22Rv1 (cell line): ENCODE measurements around the gene CDH15.

Experiments used
- CTCF ChIP-seq: fragments of 450-650 bp; IDR thresholded peaks from 2 replicates; pipeline ENCODE4 v1.5.1; 2017; ENCODE audit warnings: mild to moderate bottlenecking
- ZFX ChIP-seq: fragments of 450-650 bp; IDR thresholded peaks from 2 replicates; pipeline ENCODE4 v1.6.1; 2017; ENCODE audit warnings: antibody characterized with exemption, borderline replicate concordance

GRCh38 chr16:89174055-89174827, 2.7 kb downstream of the CDH15 start:
- TF ChIP-seq CTCF (no peak), ZFX (no peak)
